Erythroblast (primary cell): ENCODE measurements around the gene APOA4.

Source experiments
- GATA1 ChIP-seq: IDR thresholded peaks from 2 replicates; pipeline ENCODE4 v1.6.1; 2011; ENCODE audit warnings: low read depth, mild to moderate bottlenecking, control low read depth, low read length, moderate library complexity
- POLR2A ChIP-seq: IDR thresholded peaks from 2 replicates; pipeline ENCODE4 v1.6.1; 2011; ENCODE audit warnings: mild to moderate bottlenecking, low read length

- no peak for TF ChIP-seq POLR2A
- TF ChIP-seq GATA1 = no peak
Measured at GRCh38 chr11:116829525-116830183, 6.5 kb upstream of the APOA4 start, which contains the start of gene APOC3.
